Anterior cingulate cortex (tissue), 58 donors: ENCODE results near the gene RPN2.

Experiments used
- DNase-seq, 58 donors: peaks; one replicate each; lab custom pipeline; 2025; lab: John Stamatoyannopoulos, UW

RPN2 gene

DNA sequence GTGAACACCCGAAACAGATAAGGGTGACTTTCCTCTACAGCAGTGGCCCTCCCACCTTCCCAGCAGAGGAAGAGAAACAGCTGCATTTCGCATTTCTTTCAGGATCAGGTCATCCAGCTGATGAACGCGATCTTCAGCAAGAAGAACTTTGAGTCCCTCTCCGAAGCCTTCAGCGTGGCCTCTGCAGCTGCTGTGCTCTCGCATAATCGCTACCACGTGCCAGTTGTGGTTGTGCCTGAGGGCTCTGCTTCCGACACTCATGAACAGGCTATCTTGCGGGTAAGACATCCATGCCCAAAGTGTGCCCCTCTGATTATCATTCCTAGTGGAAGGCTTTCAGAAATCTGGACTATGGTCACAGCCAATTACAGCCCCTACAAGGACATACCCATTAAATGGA is 28.0 kb downstream of the RPN2 start:
- no peak for DNase-seq

DNA sequence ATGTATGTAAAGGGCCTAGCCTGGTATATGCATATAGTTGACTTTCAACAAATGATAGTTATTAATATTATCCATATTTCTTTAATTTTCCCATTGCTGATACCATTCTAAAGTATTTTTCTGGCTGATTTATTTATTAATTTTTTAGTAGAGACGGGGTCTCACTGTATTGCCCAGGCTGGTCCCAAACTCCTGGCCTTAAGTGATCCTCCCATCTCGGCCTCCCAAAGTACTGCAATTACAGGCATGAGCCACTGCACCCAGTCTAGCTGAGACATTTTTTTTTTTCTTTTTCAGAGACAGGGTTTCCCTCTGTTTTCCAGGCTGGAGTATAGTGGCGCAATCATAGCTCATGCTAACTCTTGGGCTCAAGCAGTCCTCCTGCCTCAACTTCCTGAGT is 30.1 kb downstream of the RPN2 start:
- no peak for DNase-seq

- no peak for DNase-seq
These were observed 30.7 kb downstream of the RPN2 start for GRCh38 chr20:37209661-37210314.

- DNase-seq = no peak
These were observed 39.3 kb downstream of the RPN2 start for GRCh38 chr20:37218441-37218840.

DNA sequence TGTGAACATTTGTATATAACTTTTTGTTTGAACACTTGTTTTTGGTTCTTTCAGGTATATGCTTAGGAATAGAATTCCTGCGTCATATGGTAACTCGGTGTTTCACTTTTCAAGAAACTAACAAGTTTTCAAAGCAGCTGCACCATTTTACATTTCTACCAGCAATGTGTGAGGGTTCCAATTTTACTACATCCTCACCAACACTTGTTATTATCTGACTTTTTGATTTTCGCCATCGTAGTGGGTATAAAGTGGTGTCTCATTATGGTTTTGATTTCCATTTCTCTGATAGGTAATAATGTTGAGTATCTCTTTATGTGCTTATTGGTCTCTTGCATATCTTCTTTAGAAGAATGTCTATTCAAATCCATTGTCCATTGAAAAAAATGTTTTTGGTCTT is 39.8 kb downstream of the RPN2 start:
- DNase-seq = no peak

- no peak for DNase-seq
These were observed 40.9 kb downstream of the RPN2 start for GRCh38 chr20:37219751-37220668.

- DNase-seq = no peak
These were observed 41.6 kb downstream of the RPN2 start for GRCh38 chr20:37220731-37221130.

DNA sequence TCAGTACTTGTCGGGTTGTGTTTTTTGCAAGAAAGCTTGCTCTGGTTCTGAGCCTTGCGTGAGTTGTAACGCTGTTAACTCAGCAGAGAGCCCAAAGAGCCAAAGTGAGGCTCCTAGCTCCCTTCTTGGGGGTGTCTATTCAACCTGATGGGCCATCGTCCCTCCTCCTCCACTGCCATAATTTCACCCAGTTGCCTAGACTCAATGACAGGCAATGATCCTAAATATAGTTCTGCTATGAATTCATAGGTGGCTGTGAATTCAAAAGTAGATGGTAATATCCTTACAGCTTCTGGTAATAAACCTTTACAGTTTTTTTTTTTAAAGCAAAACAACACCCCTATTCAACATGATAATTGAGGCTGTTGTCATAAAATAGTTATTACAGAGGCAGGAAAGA is 43.0 kb downstream of the RPN2 start:
- DNase-seq = no peak

GRCh38 chr20:37223053-37223452 is 43.9 kb downstream of the RPN2 start:
- peak in 1 of 58 donors; percentile 17 for DNase-seq

GRCh38 chr20:37225146-37225545 is 46.0 kb downstream of the RPN2 start:
- DNase-seq = no peak

DNA sequence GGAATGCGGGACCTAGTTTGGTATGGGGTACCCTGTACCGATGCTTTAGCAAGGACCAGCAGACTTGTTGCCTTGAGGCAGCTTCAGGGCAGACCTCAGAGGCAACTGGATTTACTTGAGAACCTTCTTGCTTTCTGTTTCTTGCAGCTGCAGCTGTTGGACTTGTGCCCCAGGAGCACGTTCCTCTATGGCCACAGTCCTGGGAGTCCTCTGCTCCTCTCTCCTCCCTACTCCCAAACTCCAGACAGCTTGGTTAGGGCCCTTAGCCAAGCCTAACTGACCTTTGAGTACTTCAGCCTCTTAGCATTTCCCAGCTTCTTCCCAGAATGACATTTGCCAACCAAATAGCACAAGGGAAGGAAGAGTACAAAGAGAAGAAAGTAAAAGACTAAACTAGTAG is 47.8 kb downstream of the RPN2 start:
- DNase-seq = no peak

DNA sequence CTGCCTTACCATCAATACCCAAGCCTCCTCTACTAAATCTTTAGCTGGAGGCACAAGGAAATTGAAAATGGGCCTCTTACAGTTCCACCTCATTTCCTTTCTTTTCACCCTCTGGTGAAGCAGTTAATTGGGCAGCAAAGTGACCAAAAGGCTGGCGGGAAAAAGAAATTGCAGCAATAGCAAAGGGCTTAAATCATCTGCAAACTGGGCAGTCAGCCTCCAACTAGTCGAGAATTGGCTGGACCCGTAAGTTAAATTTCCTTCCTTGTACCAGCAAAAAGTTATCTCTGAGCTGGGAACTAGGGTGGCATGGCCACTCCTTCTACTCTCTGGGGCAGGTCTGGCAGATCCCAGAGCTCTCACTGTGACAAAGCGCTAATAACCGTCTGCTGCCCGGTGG is 49.0 kb downstream of the RPN2 start:
- DNase-seq = peak in 1 of 58 donors; percentile 5

DNA sequence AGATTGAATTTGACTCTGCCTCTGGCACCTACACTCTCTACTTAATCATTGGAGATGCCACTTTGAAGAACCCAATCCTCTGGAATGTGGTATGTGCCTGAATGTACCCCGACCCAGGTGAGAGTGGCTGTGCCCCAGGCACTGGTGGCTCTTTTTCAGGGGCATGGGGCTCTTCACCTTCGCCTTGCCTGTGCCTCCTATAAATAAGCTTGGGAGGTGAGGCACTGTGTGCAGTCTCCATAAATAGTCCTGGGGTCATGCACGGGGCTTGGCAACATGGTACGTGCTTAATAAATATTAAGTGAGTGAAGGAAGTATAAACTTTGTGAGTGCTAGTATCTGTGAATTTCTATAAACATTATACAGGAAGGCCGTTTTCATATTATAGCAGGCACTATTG is 49.5 kb downstream of the RPN2 start:
- no peak for DNase-seq

GRCh38 chr20:37229357-37229756 is 50.2 kb downstream of the RPN2 start:
- DNase-seq = no peak

GRCh38 chr20:37230200-37230599 is 51.1 kb downstream of the RPN2 start:
- DNase-seq = no peak

GRCh38 chr20:37231947-37232630 is 53.0 kb downstream of the RPN2 start:
- DNase-seq = peak in 14 of 58 donors; percentile 4 to 47 (median 19)

DNA sequence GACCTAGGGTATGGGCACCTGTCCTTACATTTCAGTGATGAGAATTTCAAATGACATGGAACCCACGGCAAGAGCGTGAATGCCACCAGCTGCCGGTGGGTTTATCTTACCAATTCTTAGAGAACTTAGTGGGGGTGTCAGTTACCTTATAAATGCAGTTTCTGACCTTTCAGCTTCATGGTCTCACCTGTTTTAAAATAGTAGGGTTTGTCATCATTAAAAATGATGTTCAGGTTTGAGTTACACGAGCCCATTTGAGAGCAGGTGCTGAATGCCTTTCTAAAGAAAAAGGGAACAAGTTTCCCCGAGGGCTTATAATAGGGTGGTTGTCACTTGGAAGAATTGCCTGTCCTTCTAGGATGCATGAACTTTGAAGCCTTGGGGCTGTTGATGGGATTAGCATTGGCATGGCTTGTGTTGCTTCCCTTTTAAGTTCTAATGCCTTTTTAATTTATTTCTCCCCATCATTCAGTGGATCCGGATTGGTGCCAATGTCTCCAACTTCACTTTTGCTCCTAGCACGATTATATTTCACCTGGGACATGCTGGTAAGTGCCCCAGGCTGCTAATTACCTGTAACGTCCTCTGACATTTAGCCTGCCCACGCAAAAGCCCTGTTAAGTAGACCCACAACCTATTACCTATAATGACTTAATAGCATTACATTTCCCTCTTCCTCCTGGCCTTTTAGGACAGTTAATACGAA is 54.6 kb downstream of the RPN2 start:
- DNase-seq = no peak

DNA sequence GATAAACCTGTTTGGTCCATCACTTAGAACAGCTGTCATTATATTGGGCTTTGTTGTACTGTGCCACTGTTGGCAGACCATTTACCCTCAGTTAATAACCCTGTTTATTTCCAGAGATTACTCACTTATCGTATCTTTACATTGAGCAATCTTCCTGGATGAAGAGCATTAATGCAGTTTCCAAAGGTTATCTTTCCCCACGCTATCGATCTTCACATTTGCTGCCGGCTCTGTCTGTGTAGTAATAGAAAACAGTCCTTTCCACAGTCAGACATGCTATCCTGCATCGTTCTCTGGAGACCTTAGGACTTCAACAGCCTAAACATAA is 55.1 kb downstream of the RPN2 start:
- DNase-seq = no peak

DNA sequence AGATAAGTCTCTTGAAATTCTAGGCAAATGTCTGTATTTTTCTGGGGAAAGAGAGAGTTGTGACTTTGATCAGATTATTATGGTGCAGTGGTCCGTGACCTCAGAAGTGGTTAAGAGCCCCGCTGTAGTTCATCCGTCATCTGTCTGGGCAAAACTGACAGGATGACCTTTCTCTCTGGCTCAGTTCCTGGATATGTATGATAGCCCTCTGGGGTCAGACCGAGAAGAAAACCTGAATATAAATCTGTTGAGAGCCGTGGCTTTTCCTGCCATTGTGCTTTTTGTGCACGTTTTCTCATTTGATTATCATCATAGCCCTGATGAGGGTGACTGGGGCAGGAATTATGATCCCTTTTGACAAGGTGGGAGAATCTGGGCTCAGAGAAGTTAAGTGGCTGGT is 55.9 kb downstream of the RPN2 start:
- DNase-seq = no peak

DNA sequence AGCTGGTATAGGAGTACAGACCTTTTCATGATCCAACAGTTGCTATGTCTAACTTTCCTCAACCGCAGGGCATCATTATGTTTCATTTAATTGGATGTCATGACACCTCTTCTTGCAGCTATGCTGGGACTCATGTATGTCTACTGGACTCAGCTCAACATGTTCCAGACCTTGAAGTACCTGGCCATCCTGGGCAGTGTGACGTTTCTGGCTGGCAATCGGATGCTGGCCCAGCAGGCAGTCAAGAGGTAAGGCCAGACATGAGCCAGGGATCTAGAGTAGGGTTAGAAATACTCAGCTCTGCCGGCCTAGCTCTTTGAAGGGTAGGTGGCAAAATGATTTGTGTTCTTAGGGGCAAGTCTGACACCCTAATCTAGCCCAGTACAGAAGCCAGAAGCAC is 57.3 kb downstream of the RPN2 start:
- no peak for DNase-seq

- DNase-seq = no peak
These were observed 58.5 kb downstream of the RPN2 start for GRCh38 chr20:37237656-37238055.
